ENCODE data around the gene SMPD4. TPM values are rescaled to one million over a fixed set of nuclear protein-coding genes. Genes with fewer than 3 reads are reported as not detected.
"Not testable (repeated sequence)": the region's sequence is repeated elsewhere in the genome, so short reads cannot be mapped to it uniquely, and the experiment has no call there.

The SMPD4 gene
- total RNA-seq, 1 experiment from 2014 or later, result 108 TPM

- Histone ChIP-seq H3K27me3 (replicated peaks; ENCODE audit: insufficient read depth, low read depth, low read length, poor library complexity) (no peaks in the 10 kb centered on the region), H3K9me3 (ENCODE audit: low read depth, low read length, poor library complexity, severe bottlenecking) (no peaks in the 10 kb centered on the region), H3K27ac (ENCODE audit: low read depth, low read length, poor library complexity, severe bottlenecking) (no peak overlapping the region), H3K4me1 (ENCODE audit: insufficient read depth, low read length, poor library complexity, severe bottlenecking) (no peaks in the 10 kb centered on the region), H3K4me3 (ENCODE audit: low read depth, low read length, poor library complexity, severe bottlenecking) (no peak overlapping the region), H3K36me3 (ENCODE audit: insufficient read depth, low read length, poor library complexity, severe bottlenecking) (peaks cover 39% of the 10 kb centered on the region)
- ChIA-PET CTCF (no interaction called here), POLR2A (ENCODE audit: low non-redundant PET) (no interaction called here)
- TF ChIP-seq EZH2 (IDR thresholded peaks at IDR 0.05; ENCODE audit: borderline replicate concordance, low read depth, low read length, poor library complexity, severe bottlenecking), result no peak
- no peak for TF ChIP-seq CTCF (conservative IDR thresholded peaks at IDR 0.05; ENCODE audit: low read depth, low read length)
- DNase-seq (ENCODE audit: low spot score), result no peak
- intact Hi-C loops (cut with micrococcal nuclease; ENCODE audit: unreplicated experiment), result no loop called here
- no TSS peak for BruUV-seq (replicated peaks)
Observed at GRCh38 chr2:130169896-130170295, 11.5 kb downstream of the SMPD4 start.

GRCh38 chr2:130169163-130169562 is 12.2 kb downstream of the SMPD4 start:
- DNase-seq (ENCODE audit: low spot score); H3K27me3 ChIP-seq (replicated peaks; ENCODE audit: insufficient read depth, low read depth, low read length, poor library complexity); H3K27ac ChIP-seq (ENCODE audit: low read depth, low read length, poor library complexity, severe bottlenecking); BruUV-seq (replicated peaks); H3K9me3 ChIP-seq (ENCODE audit: low read depth, low read length, poor library complexity, severe bottlenecking); H3K4me1 ChIP-seq (ENCODE audit: insufficient read depth, low read length, poor library complexity, severe bottlenecking); intact Hi-C loops (cut with micrococcal nuclease; ENCODE audit: unreplicated experiment); POLR2A ChIA-PET (ENCODE audit: low non-redundant PET); CTCF ChIA-PET; H3K4me3 ChIP-seq (ENCODE audit: low read depth, low read length, poor library complexity, severe bottlenecking): not testable (repeated sequence)
- peaks cover 43% of the 10 kb centered on the region for H3K36me3 ChIP-seq (ENCODE audit: insufficient read depth, low read length, poor library complexity, severe bottlenecking)

GRCh38 chr2:130166611-130167010 is 14.8 kb downstream of the SMPD4 start:
- intact Hi-C loops (cut with micrococcal nuclease; ENCODE audit: unreplicated experiment); CTCF ChIA-PET; H3K9me3 ChIP-seq (ENCODE audit: low read depth, low read length, poor library complexity, severe bottlenecking): not testable (repeated sequence)

GRCh38 chr2:130165293-130166016 is 15.9 kb downstream of the SMPD4 start:
- ChIA-PET CTCF (no interaction called here), POLR2A (ENCODE audit: low non-redundant PET) (no interaction called here)
- peaks cover 34% of the 10 kb centered on the region for H3K36me3 ChIP-seq (ENCODE audit: insufficient read depth, low read length, poor library complexity, severe bottlenecking)
- no TSS peak for BruUV-seq (replicated peaks)
- no peaks in the 10 kb centered on the region for H3K4me1 ChIP-seq (ENCODE audit: insufficient read depth, low read length, poor library complexity, severe bottlenecking)
- DNase-seq (ENCODE audit: low spot score), result no peak
- H3K27ac ChIP-seq (ENCODE audit: low read depth, low read length, poor library complexity, severe bottlenecking), result no peak overlapping the region
- intact Hi-C loops (cut with micrococcal nuclease; ENCODE audit: unreplicated experiment), result no loop called here
- H3K4me3 ChIP-seq (ENCODE audit: low read depth, low read length, poor library complexity, severe bottlenecking), result no peak overlapping the region
- no peak for TF ChIP-seq EZH2 (IDR thresholded peaks at IDR 0.05; ENCODE audit: borderline replicate concordance, low read depth, low read length, poor library complexity, severe bottlenecking)
- no peak for TF ChIP-seq CTCF (conservative IDR thresholded peaks at IDR 0.05; ENCODE audit: low read depth, low read length)
- H3K27me3 ChIP-seq (replicated peaks; ENCODE audit: insufficient read depth, low read depth, low read length, poor library complexity), result no peaks in the 10 kb centered on the region
- no peaks in the 10 kb centered on the region for H3K9me3 ChIP-seq (ENCODE audit: low read depth, low read length, poor library complexity, severe bottlenecking)

More at GRCh38 chr2:130166611-130167010, 14.8 kb downstream of the SMPD4 start:
- H3K4me1 ChIP-seq (ENCODE audit: insufficient read depth, low read length, poor library complexity, severe bottlenecking); H3K27ac ChIP-seq (ENCODE audit: low read depth, low read length, poor library complexity, severe bottlenecking); H3K4me3 ChIP-seq (ENCODE audit: low read depth, low read length, poor library complexity, severe bottlenecking); DNase-seq (ENCODE audit: low spot score); BruUV-seq (replicated peaks); H3K27me3 ChIP-seq (replicated peaks; ENCODE audit: insufficient read depth, low read depth, low read length, poor library complexity): not testable (repeated sequence)
- POLR2A ChIA-PET (ENCODE audit: low non-redundant PET), result interaction anchor here (0.7 kb wide), 1 partner anchor 1865 kb away, joined by 5 read pairs; no protein-coding TSS in a partner anchor
- H3K36me3 ChIP-seq (ENCODE audit: insufficient read depth, low read length, poor library complexity, severe bottlenecking), result peaks cover 40% of the 10 kb centered on the region
